Measurements from ENCODE around the gene ABHD16B.
A peak's percentile ranks its signal among the peaks of the same experiment; 100 is the strongest.

The ABHD16B gene

DNA sequence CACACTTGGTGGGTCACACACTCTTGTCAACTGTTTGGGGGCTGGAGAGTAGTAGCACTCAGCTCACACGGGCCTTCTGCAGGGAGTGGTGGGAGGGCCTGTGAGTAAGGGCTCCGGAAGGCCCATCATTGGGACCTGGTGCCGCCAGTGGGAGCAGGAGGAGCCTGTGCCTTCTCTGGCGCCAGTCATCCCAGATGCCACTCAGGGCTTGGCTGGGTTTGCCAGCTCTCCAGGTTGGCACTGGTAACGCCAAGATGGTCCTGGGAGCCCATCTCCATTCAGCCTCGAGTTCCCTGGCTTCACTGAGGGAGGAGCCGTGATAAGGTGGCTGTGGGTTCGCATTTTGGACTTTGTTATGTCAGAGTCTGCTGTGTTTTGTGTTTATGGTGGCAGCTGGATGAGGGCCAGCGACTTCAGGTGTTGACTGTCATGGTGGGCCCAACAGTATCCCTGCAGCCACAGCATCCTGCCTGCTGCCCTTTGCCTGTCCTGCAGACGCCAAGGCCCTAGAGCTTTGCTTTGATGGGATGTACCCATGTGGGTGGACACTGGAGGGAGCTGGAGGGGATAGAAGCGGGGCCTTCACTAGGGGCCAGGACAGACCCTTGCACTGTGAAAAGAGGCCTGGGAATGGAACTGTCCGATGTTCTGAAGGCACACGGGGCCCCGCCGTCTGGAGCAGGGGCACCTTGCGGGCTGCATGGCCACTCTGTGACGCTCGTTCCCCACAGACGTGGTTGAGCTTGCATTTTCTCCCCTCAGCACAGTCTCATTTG, 20.3 kb downstream of the ABHD16B start:
- DNase-seq = no peak

- no peak for DNase-seq
These were observed 21.2 kb downstream of the ABHD16B start for GRCh38 chr20:63882257-63883200.

DNA sequence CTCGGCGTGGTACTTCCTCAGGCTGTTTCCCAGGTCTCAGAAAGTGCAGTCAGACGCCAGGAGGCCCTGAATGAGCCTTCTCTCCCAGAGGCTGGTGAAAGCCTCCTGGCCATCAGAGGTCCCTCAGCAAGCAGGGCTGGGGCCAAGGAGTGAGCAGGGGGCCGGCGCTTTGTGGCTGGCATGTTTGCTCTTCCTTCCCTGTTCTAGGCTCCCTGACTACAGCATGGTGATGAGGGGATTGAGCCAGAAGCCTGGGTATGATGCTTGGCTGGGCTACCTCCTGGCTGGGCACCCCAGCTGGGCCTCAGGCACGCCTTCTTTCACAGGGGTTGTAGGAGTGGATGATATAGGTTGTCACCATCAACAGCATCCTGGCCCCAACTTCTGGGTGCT, 21.9 kb downstream of the ABHD16B start:
- DNase-seq = no peak

DNA sequence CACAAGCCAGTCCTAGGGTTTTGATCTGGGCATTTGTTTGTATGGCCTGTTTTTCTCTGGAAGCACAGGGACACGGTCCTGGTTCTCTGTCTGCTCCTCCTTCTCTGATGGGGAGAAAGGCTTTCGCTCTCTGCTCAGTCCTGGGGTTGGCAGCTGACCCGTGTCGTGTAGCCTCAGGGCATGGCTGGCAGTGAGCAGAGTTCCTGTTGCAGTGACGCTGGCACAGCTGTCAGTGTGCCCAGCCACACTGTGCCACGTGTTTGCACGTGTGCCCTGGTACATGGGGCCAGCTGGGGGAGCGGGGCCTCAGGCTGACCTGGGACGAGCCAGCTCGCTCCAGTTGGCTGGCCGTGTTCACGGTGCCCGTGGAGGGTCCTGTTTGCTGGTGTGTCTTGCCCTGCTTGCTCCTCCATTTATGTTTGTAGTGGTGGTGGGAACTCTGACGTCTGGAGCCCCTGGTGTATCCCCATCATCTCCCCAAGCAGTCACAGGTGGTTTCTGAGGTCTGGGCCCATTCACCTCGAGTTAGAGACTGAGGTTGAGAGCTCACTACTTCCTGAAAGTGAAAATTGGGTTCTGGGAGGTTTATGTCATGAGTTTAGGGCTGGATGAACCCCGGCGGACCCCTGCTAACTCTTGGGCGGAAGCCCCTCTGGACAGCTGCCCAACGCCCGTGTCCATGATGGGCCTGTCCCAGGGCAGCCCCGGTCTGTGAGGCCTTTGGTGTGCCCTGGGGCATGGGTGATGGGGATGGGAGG, 23.4 kb downstream of the ABHD16B start:
- no peak for DNase-seq

DNA sequence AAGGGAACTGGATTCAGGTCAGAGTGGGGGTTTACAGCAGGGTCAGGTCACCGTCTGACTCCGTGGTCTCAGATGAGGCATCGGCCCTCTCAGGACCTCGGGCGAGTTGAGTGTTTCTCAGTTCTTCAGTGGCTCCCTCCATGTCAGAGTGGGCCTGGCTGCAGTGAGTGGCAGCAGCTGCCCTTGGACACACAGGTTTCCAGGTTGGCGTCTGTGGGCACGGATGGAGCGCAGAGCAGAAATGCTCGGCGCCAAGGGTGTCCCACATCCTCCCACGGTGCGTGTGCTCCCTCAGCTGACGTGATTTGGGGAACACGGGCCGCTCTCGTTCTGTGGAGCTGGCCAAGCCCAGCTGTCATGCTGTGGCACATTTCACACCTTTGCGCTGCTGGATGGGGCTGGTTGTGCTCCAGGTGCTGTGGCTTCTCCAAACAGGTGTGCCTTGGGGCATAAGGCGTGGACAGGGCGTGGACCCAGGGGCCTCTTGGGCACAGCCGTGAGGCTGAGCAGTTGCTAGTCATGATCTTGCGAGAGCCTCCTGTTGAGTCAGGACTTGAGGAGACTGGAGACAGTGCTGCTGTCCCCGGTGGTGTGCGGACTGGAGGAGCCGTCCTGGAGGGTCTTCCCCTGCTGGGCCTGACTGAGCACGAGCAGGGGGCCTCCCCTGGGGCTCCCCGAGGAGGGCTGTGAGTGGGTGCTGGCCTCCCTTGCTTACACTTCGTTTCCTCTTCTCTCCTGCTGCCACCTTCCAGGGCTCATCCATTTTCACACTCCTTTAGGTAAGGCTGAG, 24.2 kb downstream of the ABHD16B start:
- no peak for DNase-seq

GRCh38 chr20:63886054-63886419, 24.7 kb downstream of the ABHD16B start:
- no peak for DNase-seq

- no peak for DNase-seq
These were observed 25.6 kb downstream of the ABHD16B start for GRCh38 chr20:63886921-63887320.

DNA sequence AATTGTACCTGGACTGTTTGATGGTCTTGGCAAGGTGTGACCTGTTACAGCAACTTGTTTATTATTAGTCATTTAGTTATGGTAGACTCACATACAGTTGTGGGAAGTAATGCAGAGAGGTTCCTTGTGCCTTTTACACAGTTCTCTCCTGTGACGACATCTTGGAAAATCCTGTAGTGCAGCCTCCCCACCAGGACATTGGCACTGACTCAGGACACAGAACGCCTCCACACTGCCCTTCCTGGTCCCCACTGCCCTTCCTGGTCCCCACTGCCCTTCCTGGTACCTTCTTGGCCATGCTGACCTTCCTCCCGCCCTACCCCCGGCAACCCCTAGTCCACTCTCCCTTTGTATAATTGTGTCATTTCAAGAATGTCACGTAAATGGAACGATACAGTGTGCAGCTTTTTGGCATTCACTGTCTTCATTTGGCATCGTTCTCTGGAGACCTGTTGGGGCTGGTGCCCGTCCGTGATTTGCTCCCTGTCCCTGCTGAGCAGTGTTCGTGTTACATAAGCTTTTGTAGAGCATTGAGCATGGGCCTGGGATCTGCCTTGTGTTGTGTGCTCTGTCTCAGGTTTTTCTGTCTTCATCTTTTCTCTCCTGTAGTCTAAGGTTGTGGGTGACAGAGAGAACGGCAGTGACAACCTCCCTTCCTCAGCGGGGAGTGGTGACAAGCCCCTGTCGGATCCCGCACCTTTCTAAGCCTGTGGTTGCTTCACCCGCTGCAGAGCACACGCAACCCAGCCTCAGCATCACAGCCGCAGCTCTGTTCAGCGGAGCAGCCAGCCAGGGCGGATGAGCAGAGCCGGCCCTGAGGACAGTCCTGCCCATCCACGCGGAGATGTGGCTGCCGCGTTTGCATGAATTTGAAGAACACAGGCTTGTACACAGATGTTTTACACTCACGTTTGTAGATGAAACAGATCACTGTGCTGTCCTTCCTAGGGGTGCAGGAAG, 28.2 kb downstream of the ABHD16B start:
- no peak for DNase-seq

GRCh38 chr20:63890201-63890576, 28.9 kb downstream of the ABHD16B start:
- no peak for DNase-seq

GRCh38 chr20:63890616-63891015, 29.3 kb downstream of the ABHD16B start:
- no peak for DNase-seq

GRCh38 chr20:63891061-63892002, 30.0 kb downstream of the ABHD16B start:
- no peak for DNase-seq

DNA sequence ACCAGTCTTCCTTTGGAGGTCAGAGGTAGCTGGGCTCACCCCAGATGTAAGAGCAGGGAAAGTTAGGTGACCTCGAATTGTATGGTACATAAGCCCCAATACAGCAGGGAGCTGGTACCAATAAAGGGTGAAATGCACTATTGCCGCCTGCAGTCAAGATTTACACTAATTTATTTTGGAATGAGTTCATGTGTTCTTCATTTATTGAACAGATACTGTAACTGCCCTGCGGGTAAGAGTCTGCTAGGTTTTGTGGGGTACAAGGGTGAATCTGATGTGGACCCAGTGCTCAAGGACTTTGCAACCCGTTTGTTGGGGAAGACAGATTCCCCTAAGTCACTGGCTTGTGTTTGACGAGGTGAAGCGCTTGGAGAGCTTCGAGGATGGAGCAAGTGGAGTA, 31.1 kb downstream of the ABHD16B start:
- DNase-seq = no peak

DNA sequence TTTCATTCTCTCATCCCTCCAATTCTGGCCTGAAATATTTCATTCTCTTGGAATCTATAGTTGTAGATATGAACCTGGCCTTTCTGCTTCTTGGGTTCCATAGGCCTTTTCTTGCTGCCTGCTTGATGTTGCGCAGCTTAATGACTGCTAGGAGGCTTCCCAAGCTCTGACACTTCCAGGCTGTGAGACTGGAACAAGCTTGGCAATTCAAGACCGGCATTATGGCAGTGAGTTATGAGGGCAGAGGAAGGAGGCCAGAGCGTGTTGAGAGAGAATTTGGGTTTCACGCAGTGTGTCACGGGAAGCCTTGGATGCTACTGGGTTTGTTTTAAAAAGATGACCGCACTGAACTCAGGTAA, 32.7 kb downstream of the ABHD16B start:
- no peak for DNase-seq

- peak; percentile 88 to 99 for DNase-seq
These were observed 33.3 kb downstream of the ABHD16B start, which contains the start of gene DNAJC5 for GRCh38 chr20:63894358-63895201. DNAJC5 (plus strand) TSS chr20:63895126; CDS start chr20:63928346, 33,220 bp downstream.

GRCh38 chr20:63895202-63895951, 34.1 kb downstream of the ABHD16B start:
- DNase-seq = no peak

GRCh38 chr20:63895952-63896263, 34.6 kb downstream of the ABHD16B start:
- DNase-seq = no peak

GRCh38 chr20:63896264-63897105, 35.2 kb downstream of the ABHD16B start:
- peak in 1 of 2 experiments; percentile 18 for DNase-seq

All from NCI-H446 (cell line).